Ovary (tissue), 10 donors: ENCODE results near the gene TRIM74. TPM values are rescaled to one million over a fixed set of nuclear protein-coding genes. Genes with fewer than 3 reads are reported as not detected.
A peak's percentile ranks its signal among the peaks of the same experiment; 100 is the strongest.
"Not testable (repeated sequence)": the region's sequence is repeated elsewhere in the genome, so short reads cannot be mapped to it uniquely, and the experiment has no call there.

Experiments used
- DNase-seq, 5 donors: peaks; one replicate each; pipeline ENCODE4 v3.0.0-alpha.2; 2019 to 2020
- H3K27ac ChIP-seq, 2 donors: fragments of 200-600 bp; one replicate each; pipeline versions ENCODE4 v1.5.1 to v1.8.0; 2019 to 2022
- H3K27me3 ChIP-seq: fragments of 200-600 bp; one replicate; pipeline ENCODE4 v1.8.0; 2022
- H3K36me3 ChIP-seq: fragments of 200-600 bp; sonication (generic); one replicate; pipeline ENCODE4 v1.5.1; 2019
- H3K4me1 ChIP-seq: one replicate; pipeline ENCODE4 v1.8.1; 2013; ENCODE audit warnings: mild to moderate bottlenecking, moderate library complexity; ENCODE audit not compliant: insufficient read depth
- H3K4me3 ChIP-seq: fragments of 200-600 bp; sonication (generic); one replicate; pipeline ENCODE4 v1.5.1; 2017
- H3K9me3 ChIP-seq, 2 donors: fragments of 200-600 bp in 1 of 2; sonication (generic) in 1 of 2; one replicate each; pipeline versions ENCODE4 v1.5.1 to v1.8.1; 2013 to 2019; ENCODE audit warnings: mild to moderate bottlenecking in 1 of 2, moderate library complexity in 1 of 2
- POLR2A ChIP-seq: fragments of 450-650 bp; IDR thresholded peaks from one replicate; pipeline ENCODE4 v1.6.1; 2017; ENCODE audit warnings: antibody characterized with exemption, mild to moderate bottlenecking, moderate library complexity
- WGBS, 3 donors: extraction: QIAGEN DNeasy Blood & Tissue Kit in 1 of 3; methylation state at CpG; one replicate each; pipeline versions ENCODE4 v1.1.5 to v1.1.7; 2013 to 2017; 5-methylcytosine and 5-hydroxymethylcytosine counted together
- intact Hi-C, 4 donors: fragments of 100-400 bp; cut with DNase I; formaldehyde crosslinking; loops; one replicate each; pipeline versions ENCODE4 v1.11.0 to v1.15.1; 2022 to 2023
- long read RNA-seq, 3 donors: library from polyadenylated mRNA in 2 of 3; unstranded in 2 of 3; transcript quantifications; one replicate each; pipeline ENCODE4 v2.0.0 and lab custom pipeline, GENCODE V29; 2021 to 2026
- polyA plus RNA-seq, 2 donors: library from polyadenylated mRNA; stranded (reverse); fragments of 200-250 nt in 1 of 2; fragments of 350-450 nt in 1 of 2; fragmentation: Illumina TruSeq in 1 of 2; extraction: RNeasy Lipid Tissue Mini Kit (QIAGEN cat#74804) in 1 of 2; gene quantifications; one replicate each; pipeline ENCODE4 v1.2.3, GENCODE V29; 2013 to 2014
- total RNA-seq, 7 donors: library from RNA; depleted of rRNA in 2 of 7; stranded (reverse); fragments of >200 nt in 2 of 7; fragmentation: NEBNext Ultra II Directional in 3 of 7; extraction: Animal tissue kit (Norgen Biotek cat#: 25700) in 3 of 7; gene quantifications; one replicate each; pipeline versions ENCODE4 v1.1.0 to v1.2.4, GENCODE V29; 2016 to 2023
- donor health status: DM: no; HTN: no; CAD: no; lungs with moderate emphysema.
- donor health status: DM: no; HTN: no; CAD: no.
- donor health status: Bipolar disorder and iron deficiency.
- donor health status: DM: yes; HTN: yes; CAD: no.
- donor health status: DM: no; HTN: no; CAD: no.
- donor health status: DM: yes; HTN: yes; CAD: no.

The TRIM74 gene
- total RNA-seq (1 to 10 TPM in 1 of 7 donors, under 1 TPM in 6; 0.23 to 1.2 (median 0.60) TPM), polyA plus RNA-seq (under 1 TPM in 1 of 2 donors, not detected in 1; 0.63 TPM)
- long read RNA-seq, donor 1, partial matches to known transcripts = 0 of 2 reads
- long read RNA-seq, donor 1, other reads (novel, unspliced or antisense) = 2 of 2 reads
- long read RNA-seq, donor 2 = 0 reads
- long read RNA-seq, donor 3, partial matches to known transcripts = 0 of 3 reads
- long read RNA-seq, donor 3, other reads (novel, unspliced or antisense) = 3 of 3 reads

DNA sequence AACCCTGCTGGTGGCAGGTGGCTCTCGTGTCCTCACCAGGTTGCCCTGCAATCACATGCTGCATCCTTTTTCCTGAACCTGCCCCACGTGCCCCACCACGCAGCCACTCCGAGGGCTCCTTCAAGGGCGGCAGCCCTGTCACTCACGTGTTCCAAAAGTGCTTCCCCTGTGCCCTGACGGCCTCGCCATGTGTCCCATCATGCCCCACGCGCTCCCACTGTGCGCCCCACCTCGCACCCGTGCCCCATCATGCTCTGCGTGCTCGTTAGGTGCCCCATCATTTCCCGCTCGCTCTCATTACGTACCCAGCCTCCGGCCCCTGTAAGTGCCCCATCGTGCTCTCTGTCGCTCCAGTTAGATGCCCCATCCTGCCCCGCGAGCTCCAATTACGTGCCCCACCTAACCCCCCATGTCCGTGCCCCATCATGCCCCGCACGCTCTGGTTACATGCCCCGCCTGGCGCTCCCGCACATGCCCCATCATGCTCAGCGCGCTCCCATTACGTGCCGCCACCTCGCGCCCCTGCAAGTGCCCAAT is at the start of gene TRIM74:
TRIM74 (minus strand) TSS at position 487 of the 537 bp plus-strand sequence. CDS start 3,309 bp downstream, outside the sequence.
- H3K4me3 ChIP-seq, intact Hi-C loops, H3K4me1 ChIP-seq, H3K27ac ChIP-seq, H3K9me3 ChIP-seq, H3K27me3 ChIP-seq, H3K36me3 ChIP-seq: not testable (repeated sequence)
- DNase-seq = peak in 2 of 5 donors; percentile 12 to 28
- 43 to 67% (median 52%) methylated on average over 11 to 16 of the region's 36 CpGs for WGBS, 3 donors

- H3K27ac ChIP-seq, intact Hi-C loops, H3K4me1 ChIP-seq, H3K36me3 ChIP-seq, H3K4me3 ChIP-seq, H3K27me3 ChIP-seq, H3K9me3 ChIP-seq: not testable (repeated sequence)
- peak in 4 of 5 donors; percentile 16 to 33 (median 28) for DNase-seq
- WGBS, 3 donors = 7 to 9% (median 7%) methylated on average over 10 of the region's 10 CpGs
These were observed 37.2 kb upstream of the TRIM74 start for GRCh38 chr7:73006491-73006890.

DNA sequence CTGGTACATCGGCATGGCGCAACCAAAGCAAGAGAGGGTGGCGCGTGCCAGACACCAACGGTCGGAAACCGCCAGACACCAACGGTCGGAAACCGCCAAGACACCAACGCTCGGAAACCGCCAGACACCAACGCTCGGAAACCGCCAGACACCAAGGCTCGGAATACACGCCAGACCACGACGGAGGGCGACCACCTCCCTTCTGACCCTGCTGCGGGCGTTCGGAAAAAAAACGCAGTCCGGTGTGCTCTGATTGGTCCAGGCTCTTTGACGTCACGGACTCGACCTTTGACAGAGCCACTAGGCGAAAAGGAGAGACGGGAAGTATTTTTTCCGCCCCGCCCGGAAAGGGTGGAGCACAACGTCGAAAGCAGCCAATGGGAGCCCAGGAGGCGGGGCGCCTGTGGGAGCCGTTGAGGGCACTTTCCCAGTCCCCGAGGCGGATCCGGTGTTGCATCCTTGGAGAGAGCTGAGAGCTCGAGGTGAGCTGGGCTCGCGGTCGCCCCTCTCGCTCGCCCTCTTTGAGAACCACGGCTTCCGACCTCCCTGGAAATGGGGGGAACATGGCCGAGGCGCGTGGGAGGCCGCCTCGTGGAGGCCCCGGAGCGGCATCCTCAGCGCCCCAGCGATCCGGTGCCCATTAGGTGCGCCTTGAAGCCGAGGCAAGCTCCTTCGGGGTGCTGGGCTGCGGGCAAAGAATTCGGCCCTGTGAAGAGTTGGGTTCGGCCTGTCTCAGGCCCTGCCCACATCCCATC is 36.6 kb upstream of the TRIM74 start:
- H3K27me3 ChIP-seq, H3K36me3 ChIP-seq, intact Hi-C loops, H3K9me3 ChIP-seq, H3K4me1 ChIP-seq: not testable (repeated sequence)
- WGBS, 3 donors = 0% methylated on average over 27 to 48 of the region's 66 CpGs
- TF ChIP-seq POLR2A = peak; percentile 87
- peak; percentile 86 to 92 (median 90) for DNase-seq
- Histone ChIP-seq H3K4me3 (peak overlapping the region; percentile 77), H3K27ac (peak overlapping the region in 1 of 2 donors; percentile 72)

DNA sequence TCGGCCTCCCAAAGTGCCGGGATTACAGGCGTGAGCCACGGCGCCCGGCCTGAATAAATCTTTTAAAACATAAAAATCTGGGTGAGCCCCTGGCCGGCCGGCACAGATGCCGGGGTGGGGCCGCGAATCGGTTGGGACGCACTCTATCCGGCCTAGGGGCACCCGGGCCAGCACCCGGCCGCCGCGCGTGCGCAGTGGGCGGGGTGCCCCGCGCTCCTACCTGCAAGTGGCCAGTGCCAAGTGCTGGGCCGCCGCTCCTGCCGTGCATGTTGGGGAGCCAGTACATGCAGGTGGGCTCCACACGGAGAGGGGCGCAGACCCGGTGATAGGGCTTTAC is 36.1 kb upstream of the TRIM74 start:
- H3K27me3 ChIP-seq, H3K9me3 ChIP-seq, H3K4me1 ChIP-seq, H3K36me3 ChIP-seq, intact Hi-C loops: not testable (repeated sequence)
- Histone ChIP-seq H3K4me3 (peak overlapping the region; percentile 77), H3K27ac (peak overlapping the region in 1 of 2 donors; percentile 72)
- DNase-seq = peak; percentile 69 to 82 (median 77)
- WGBS, 3 donors = 0% methylated on average over 15 to 17 of the region's 30 CpGs; no CpG with 5 or more reads in 1 of the 3 donors

DNA sequence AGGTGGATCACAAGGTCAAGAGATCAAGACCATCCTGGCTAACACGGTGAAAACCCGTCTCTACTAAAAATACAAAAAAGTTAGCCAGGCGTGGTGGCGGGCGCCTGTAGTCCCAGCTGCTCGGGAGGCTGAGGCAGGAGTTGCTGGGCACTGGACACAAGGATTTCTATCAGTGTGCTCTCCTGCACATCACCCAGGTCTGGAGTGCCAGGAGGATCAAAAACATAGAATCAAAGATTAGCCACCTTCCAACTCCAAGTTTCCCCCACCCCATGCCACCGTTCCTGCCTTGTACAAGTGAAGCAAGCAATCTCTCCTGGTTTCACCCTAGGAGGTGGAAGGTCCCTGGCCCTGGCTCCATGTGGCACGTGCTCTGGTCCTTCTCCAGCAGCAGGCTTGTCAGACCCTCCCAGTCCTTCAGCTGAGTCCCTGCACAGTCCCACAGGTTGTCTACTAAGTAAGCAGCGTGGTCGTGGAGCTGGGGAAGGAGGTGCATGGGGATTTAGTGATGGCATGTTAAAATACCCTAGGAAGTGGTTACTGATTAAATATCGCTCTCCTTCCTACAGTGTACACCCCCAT is 28.7 kb upstream of the TRIM74 start:
- intact Hi-C loops, H3K36me3 ChIP-seq: not testable (repeated sequence)

DNA sequence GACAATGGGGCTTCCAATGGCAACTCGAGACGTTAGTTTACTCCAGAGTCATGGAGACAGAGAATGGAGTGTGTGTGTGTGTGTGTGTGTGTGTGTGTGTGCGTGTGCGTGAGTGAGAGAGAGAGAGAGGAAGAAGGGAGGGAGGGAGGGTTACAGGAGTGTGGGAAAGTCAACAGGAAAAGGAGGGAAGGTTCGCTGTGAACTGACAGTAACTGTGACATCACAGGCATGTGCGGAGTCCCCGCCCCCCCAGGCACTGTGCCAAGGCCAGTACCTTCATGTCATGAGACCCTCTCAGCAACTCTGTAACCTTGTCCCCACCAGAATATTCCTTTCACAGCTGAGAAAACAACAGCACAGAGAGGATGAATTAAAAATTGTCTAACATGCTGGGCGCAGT is 28.2 kb upstream of the TRIM74 start:
- H3K27ac ChIP-seq, H3K36me3 ChIP-seq, H3K27me3 ChIP-seq, H3K4me3 ChIP-seq, H3K4me1 ChIP-seq, intact Hi-C loops, H3K9me3 ChIP-seq: not testable (repeated sequence)
- peak in 2 of 5 donors; percentile 0 to 9 for DNase-seq
- WGBS, 3 donors = 68 to 78% methylated on average over 4 of the region's 8 CpGs; no CpG with 5 or more reads in 1 of the 3 donors

More for the DNA sequence above, 28.7 kb upstream of the TRIM74 start:
- no CpG with 5 or more reads among the region's 11 CpGs for WGBS, 3 donors
- H3K4me3 ChIP-seq, H3K27ac ChIP-seq, DNase-seq, H3K9me3 ChIP-seq, H3K27me3 ChIP-seq, H3K4me1 ChIP-seq: not testable (repeated sequence)

GRCh38 chr7:72995484-72995883 is 26.2 kb upstream of the TRIM74 start:
- DNase-seq = not testable (repeated sequence)

DNA sequence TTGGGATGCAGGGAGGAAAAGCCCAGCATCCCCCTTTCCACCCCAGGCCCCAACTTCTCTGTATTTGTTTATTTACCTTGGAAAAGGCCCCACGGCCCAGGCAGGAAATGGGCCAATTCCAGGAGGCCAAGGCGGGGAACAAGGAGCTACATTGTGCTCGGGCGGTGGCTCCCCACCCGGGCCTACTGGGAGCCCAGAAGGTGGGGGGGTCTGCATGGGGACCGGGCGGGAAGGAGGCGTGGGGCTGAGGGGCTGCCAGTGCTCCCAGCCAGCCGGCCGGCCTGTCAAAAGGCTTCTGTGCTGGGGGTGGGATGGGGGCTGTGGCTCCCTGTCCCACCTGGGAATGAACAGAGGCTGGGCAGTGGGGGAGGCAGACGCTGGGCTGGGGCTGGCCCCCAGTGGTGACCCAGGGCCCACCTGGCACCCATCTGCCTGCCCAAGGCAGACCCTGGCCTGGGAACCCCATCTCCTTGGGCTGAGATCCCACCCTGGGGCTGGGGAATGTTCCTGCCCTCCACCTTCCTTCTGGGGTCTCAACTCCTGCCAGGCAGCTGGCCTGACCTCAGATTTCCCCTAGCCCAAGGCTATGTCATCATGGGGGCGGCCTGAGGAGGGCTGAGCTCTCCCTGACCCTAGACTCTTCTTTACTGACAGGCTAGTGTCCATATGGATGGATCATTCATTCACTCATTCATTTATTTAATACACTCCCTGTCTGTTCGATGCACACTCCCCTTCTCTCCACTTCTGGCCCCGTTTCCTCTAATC is 21.1 kb upstream of the TRIM74 start:
- H3K27ac ChIP-seq, intact Hi-C loops, H3K4me1 ChIP-seq, H3K36me3 ChIP-seq, H3K4me3 ChIP-seq, H3K9me3 ChIP-seq, H3K27me3 ChIP-seq: not testable (repeated sequence)
- WGBS, 3 donors = 47% methylated on average over 10 of the region's 14 CpGs; no CpG with 5 or more reads in 2 of the 3 donors
- peak in 1 of 5 donors; percentile 22 for DNase-seq

More at GRCh38 chr7:72995484-72995883, 26.2 kb upstream of the TRIM74 start:
- H3K9me3 ChIP-seq, H3K36me3 ChIP-seq, H3K27me3 ChIP-seq, intact Hi-C loops, H3K4me3 ChIP-seq, H3K27ac ChIP-seq, H3K4me1 ChIP-seq: not testable (repeated sequence)
- WGBS, 3 donors = 97 to 98% (median 98%) methylated on average over 6 to 8 of the region's 8 CpGs

- H3K27ac ChIP-seq, H3K27me3 ChIP-seq, H3K4me1 ChIP-seq, intact Hi-C loops, DNase-seq, H3K4me3 ChIP-seq, H3K9me3 ChIP-seq, H3K36me3 ChIP-seq: not testable (repeated sequence)
- WGBS, 3 donors = 96 to 100% (median 100%) methylated on average over 1 to 5 of the region's 11 CpGs
These were observed 12.8 kb upstream of the TRIM74 start for GRCh38 chr7:72982084-72982483.

- H3K27me3 ChIP-seq, H3K4me3 ChIP-seq, H3K27ac ChIP-seq, H3K36me3 ChIP-seq, H3K4me1 ChIP-seq, intact Hi-C loops, H3K9me3 ChIP-seq: not testable (repeated sequence)
- WGBS, 3 donors = 98% methylated on average over 2 of the region's 6 CpGs; no CpG with 5 or more reads in 2 of the 3 donors
- peak in 2 of 5 donors; percentile 5 to 7 for DNase-seq
These were observed 11.1 kb upstream of the TRIM74 start for GRCh38 chr7:72980382-72980781.

GRCh38 chr7:72976434-72976833 is 7.2 kb upstream of the TRIM74 start:
- H3K27ac ChIP-seq, H3K9me3 ChIP-seq, intact Hi-C loops, H3K36me3 ChIP-seq, H3K4me1 ChIP-seq, H3K4me3 ChIP-seq, H3K27me3 ChIP-seq: not testable (repeated sequence)
- WGBS, 3 donors = 81 to 87% methylated on average over 3 to 4 of the region's 12 CpGs; no CpG with 5 or more reads in 1 of the 3 donors
- DNase-seq = peak in 2 of 5 donors; percentile 11 to 19
